ENCODE results near the gene CYP3A5. TPM values are rescaled to one million over a fixed set of nuclear protein-coding genes. Genes with fewer than 3 reads are reported as not detected.

The CYP3A5 gene
- total and polyA plus RNA-seq, 2 of the 8 experiments (the other 6 are each of a cell fraction or from before 2014, with no cell fraction given), result 0.06 TPM; not detected in 1

GRCh38 chr7:99728615-99729014 is 48.8 kb upstream of the CYP3A5 start (continued):
- no peak for TF ChIP-seq CHD7 (IDR thresholded peaks at IDR 0.05; ENCODE audit: insufficient replicate concordance, low read length)
- no peak for TF ChIP-seq EP300 (IDR thresholded peaks at IDR 0.05; ENCODE audit: borderline replicate concordance in 1 of 2, low read depth in 2 of 2, low read length in 2 of 2)
- TF ChIP-seq KDM1A (IDR thresholded peaks at IDR 0.05; ENCODE audit: borderline replicate concordance, low read length), result no peak
- TF ChIP-seq GTF2F1 (IDR thresholded peaks at IDR 0.05; ENCODE audit: borderline replicate concordance, low read depth, low read length), result no peak
- TF ChIP-seq KDM5A (IDR thresholded peaks at IDR 0.05; ENCODE audit: low read length), result no peak
- TF ChIP-seq PHF8 (conservative IDR thresholded peaks at IDR 0.05; ENCODE audit: low read depth, low read length), result no peak
- TF ChIP-seq TAF1 (IDR thresholded peaks at IDR 0.05; ENCODE audit: low read depth, low read length), result no peak
- no peak for TF ChIP-seq EGR1 (IDR thresholded peaks at IDR 0.05; ENCODE audit: borderline replicate concordance, low read depth, low read length)
- TF ChIP-seq JUND (IDR thresholded peaks at IDR 0.05; ENCODE audit: low read length), result no peak
- TF ChIP-seq HDAC2 (IDR thresholded peaks at IDR 0.05; ENCODE audit: borderline replicate concordance in 1 of 2, low read depth in 2 of 2, low read length in 2 of 2), result no peak

Measured in H1 (cell line).